B cell (primary cell): ENCODE measurements around the gene TENM3. TPM values are rescaled to one million over a fixed set of nuclear protein-coding genes. Genes with fewer than 3 reads are reported as not detected.

Experiments used
- ATAC-seq: fragments of 200-7000 bp; cut with Tn5 transposase; one replicate; pipeline ENCODE4 v1.10.0; 2021; ENCODE audit warnings: low read depth, mild to moderate bottlenecking, moderate number of reproducible peaks, moderate library complexity
- CTCF ChIA-PET: fragments of 350-600 bp; sonication (Branson Sonifier 250); formaldehyde crosslinking; loops from one replicate; lab custom pipeline; 2021; ENCODE audit warnings: antibody characterized with exemption, inconsistent platforms; lab: Charles Lee
- POLR2A ChIA-PET: fragments of 350-600 bp; sonication (Branson Sonifier 250); formaldehyde crosslinking; loops from one replicate; lab custom pipeline; 2021; ENCODE audit warnings: antibody characterized with exemption; lab: Charles Lee
- DNase-seq: peaks from one replicate; pipeline ENCODE4 v3.0.0; 2013
- H2AFZ ChIP-seq: 2 replicates; pipeline ENCODE4 v1.6.1; 2012; ENCODE audit warnings: mild to moderate bottlenecking, low read depth, low read length; ENCODE audit not compliant: insufficient read depth, poor library complexity, severe bottlenecking
- H3K27ac ChIP-seq, 2 donors: 1 replicate in 1 of 2; 2 replicates in 1 of 2; pipeline ENCODE4 v1.5.1; 2012 to 2013; ENCODE audit warnings: low read length in 2 of 2, mild to moderate bottlenecking in 2 of 2, moderate library complexity in 1 of 2
- H3K27me3 ChIP-seq, 4 experiments: fragments of 200-600 bp in 1 of 4; sonication (generic) in 1 of 4; replicated peaks in 1 of 4; 1 replicate in 2 of 4; 2 replicates in 2 of 4; pipeline versions ENCODE4 v1.6.1 to v1.7.0; 2013 to 2016; ENCODE audit warnings: low read length in 3 of 4, mild to moderate bottlenecking in 2 of 4, mixed read lengths in 1 of 4, moderate library complexity in 1 of 4; ENCODE audit not compliant: insufficient read depth in 4 of 4, control insufficient read depth in 3 of 4; ENCODE audit errors: control extremely low read depth in 1 of 4
- H3K36me3 ChIP-seq, 2 experiments: replicated peaks in 1 of 2; 1 replicate in 1 of 2; 2 replicates in 1 of 2; pipeline versions ENCODE4 v1.6.1 to v1.7.1; 2013; ENCODE audit warnings: low read length in 1 of 2; ENCODE audit not compliant: insufficient read depth in 2 of 2, control insufficient read depth in 1 of 2; ENCODE audit errors: control extremely low read depth in 1 of 2, extremely low read depth in 1 of 2
- H3K4me1 ChIP-seq, 2 donors: fragments of 200-600 bp in 1 of 2; sonication (generic) in 1 of 2; 1 replicate in 1 of 2; 2 replicates in 1 of 2; pipeline versions ENCODE4 v1.5.1 to v1.6.1; 2013 to 2017; ENCODE audit warnings: low read length in 2 of 2; ENCODE audit not compliant: control insufficient read depth in 2 of 2, insufficient read depth in 2 of 2
- H3K4me2 ChIP-seq: replicated peaks from 2 replicates; pipeline ENCODE3; 2012; ENCODE audit warnings: mild to moderate bottlenecking, low read depth, low read length; ENCODE audit not compliant: poor library complexity, severe bottlenecking
- H3K4me3 ChIP-seq, 5 experiments: fragments of 200-600 bp in 1 of 5; sonication (generic) in 1 of 5; 1 replicate in 3 of 5; 2 replicates in 2 of 5; pipeline versions ENCODE4 v1.5.1 to v1.7.0; 2011 to 2016; ENCODE audit warnings: low read length in 4 of 5, mild to moderate bottlenecking in 4 of 5, low read depth in 2 of 5, control low read depth in 1 of 5, moderate library complexity in 1 of 5; ENCODE audit not compliant: insufficient read depth in 1 of 5; ENCODE audit errors: control extremely low read depth in 1 of 5, extremely low read depth in 1 of 5
- H3K79me2 ChIP-seq: fragments of 200-600 bp; sonication (generic); one replicate; pipeline ENCODE4 v1.6.0; 2016; ENCODE audit warnings: low read length; ENCODE audit not compliant: control insufficient read depth, insufficient read depth
- H3K9ac ChIP-seq: fragments of 200-600 bp; sonication (generic); 2 replicates; pipeline ENCODE4 v1.6.1; 2017; ENCODE audit warnings: mild to moderate bottlenecking, low read length, moderate library complexity
- H3K9me3 ChIP-seq, 3 donors: one replicate each; pipeline versions ENCODE4 v1.6.1 to v1.7.1; 2013; ENCODE audit warnings: low read length in 2 of 3; ENCODE audit not compliant: control insufficient read depth in 2 of 3, insufficient read depth in 1 of 3; ENCODE audit errors: control extremely low read depth in 1 of 3
- H4K20me1 ChIP-seq: 2 replicates; pipeline ENCODE4 v1.6.0; 2012; ENCODE audit warnings: mild to moderate bottlenecking, low read length; ENCODE audit not compliant: insufficient read depth, control insufficient read depth, poor library complexity, severe bottlenecking
- H3K27ac Mint-ChIP-seq: one replicate; pipeline ENCODE4 v1.8.0; 2021; ENCODE audit warnings: mixed read lengths
- H3K27me3 Mint-ChIP-seq: one replicate; pipeline ENCODE4 v1.8.0; 2021; ENCODE audit warnings: mixed read lengths
- H3K4me1 Mint-ChIP-seq: one replicate; pipeline ENCODE4 v1.8.0; 2021; ENCODE audit warnings: mixed read lengths
- H3K4me3 Mint-ChIP-seq: one replicate; pipeline ENCODE4 v1.8.0; 2021; ENCODE audit warnings: mixed read lengths
- H3K9me3 Mint-ChIP-seq: one replicate; pipeline ENCODE4 v1.8.0; 2022; ENCODE audit warnings: mixed read lengths; ENCODE audit not compliant: insufficient read depth
- EZH2 ChIP-seq: IDR thresholded peaks from 2 replicates; pipeline ENCODE4 v1.6.1; 2012; ENCODE audit warnings: borderline replicate concordance, low read depth, mild to moderate bottlenecking, moderate library complexity, low read length; ENCODE audit not compliant: insufficient read depth, poor library complexity, severe bottlenecking
- WGBS: methylation state at CpG from one replicate; pipeline ENCODE4 v1.1.5; 2013; ENCODE audit warnings: missing lambda C conversion rate; ENCODE audit not compliant: insufficient coverage; 5-methylcytosine and 5-hydroxymethylcytosine counted together
- intact Hi-C: fragments of 100-400 bp; cut with micrococcal nuclease; formaldehyde crosslinking; loops from one replicate; pipeline ENCODE4 v1.10.0; 2022
- polyA plus RNA-seq: library from polyadenylated mRNA; depleted of rRNA; stranded (reverse); fragments of >200 nt; gene quantifications from 2 replicates; pipeline ENCODE4 v1.2.3, GENCODE V29; 2012
- total RNA-seq, 2 donors: library from RNA; stranded (reverse); fragments of 120-200 nt in 1 of 2; gene quantifications; 1 replicate in 1 of 2; 2 replicates in 1 of 2; pipeline versions ENCODE4 v1.2.3 to v1.2.4, GENCODE V29; 2013 to 2022
- TF ChIP-seq, protein P1 (sequence below): fragments of 200-600 bp; IDR thresholded peaks from one replicate; pipeline ENCODE4 v1.8.0; 2022; ENCODE audit warnings: antibody characterized with exemption, mild to moderate bottlenecking

Gene TENM3
- total and polyA plus RNA-seq, 2 donors (not counting 1 experiment from before 2014, with no cell fraction given): not detected

DNA sequence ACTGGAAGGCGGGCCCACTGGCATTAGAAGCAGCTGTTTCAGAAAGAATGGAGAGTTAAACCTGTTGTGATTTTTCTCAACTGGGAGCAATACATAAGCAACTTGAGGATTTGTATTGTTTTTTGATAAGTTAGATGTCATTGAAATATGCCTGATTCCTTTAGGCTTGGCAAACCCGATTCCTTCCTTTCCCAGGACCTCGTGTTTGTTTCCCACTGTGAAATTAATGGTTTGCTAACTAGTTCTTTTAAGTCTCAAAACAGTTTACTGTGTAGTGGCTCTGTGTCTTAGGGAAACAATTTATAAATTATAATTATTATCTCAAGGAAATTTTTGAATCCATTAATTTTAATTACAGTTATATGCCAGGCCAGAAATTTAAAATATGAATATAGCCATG lies 456.0 kb downstream of the TENM3 start:
- Histone ChIP-seq H3K4me1 (no peaks in the 10 kb centered on the region), H3K27me3 (no peaks in the 10 kb centered on the region), H3K4me2 (no peak overlapping the region), H3K79me2 (no peaks in the 10 kb centered on the region), H2AFZ (no peak overlapping the region), H3K27ac (no peak overlapping the region), H3K4me3 (no peak overlapping the region), H3K9me3 (peaks cover 0 to under 1% (median 0%) of the 10 kb centered on the region in 3 donors), H4K20me1 (no peaks in the 10 kb centered on the region), H3K9ac (no peak overlapping the region), H3K36me3 (no peaks in the 10 kb centered on the region)
- Mint-ChIP-seq H3K27ac (no peak overlapping the region), H3K27me3 (no peaks in the 10 kb centered on the region), H3K4me1 (no peaks in the 10 kb centered on the region), H3K9me3 (no peaks in the 10 kb centered on the region), H3K4me3 (no peak overlapping the region)
- intact Hi-C loops: no loop called here
- ATAC-seq: no peak
- no CpG with 5 or more reads among the region's 3 CpGs for WGBS
- DNase-seq: no peak
- TF ChIP-seq EZH2: no peak
- TF ChIP-seq, protein P1, sequence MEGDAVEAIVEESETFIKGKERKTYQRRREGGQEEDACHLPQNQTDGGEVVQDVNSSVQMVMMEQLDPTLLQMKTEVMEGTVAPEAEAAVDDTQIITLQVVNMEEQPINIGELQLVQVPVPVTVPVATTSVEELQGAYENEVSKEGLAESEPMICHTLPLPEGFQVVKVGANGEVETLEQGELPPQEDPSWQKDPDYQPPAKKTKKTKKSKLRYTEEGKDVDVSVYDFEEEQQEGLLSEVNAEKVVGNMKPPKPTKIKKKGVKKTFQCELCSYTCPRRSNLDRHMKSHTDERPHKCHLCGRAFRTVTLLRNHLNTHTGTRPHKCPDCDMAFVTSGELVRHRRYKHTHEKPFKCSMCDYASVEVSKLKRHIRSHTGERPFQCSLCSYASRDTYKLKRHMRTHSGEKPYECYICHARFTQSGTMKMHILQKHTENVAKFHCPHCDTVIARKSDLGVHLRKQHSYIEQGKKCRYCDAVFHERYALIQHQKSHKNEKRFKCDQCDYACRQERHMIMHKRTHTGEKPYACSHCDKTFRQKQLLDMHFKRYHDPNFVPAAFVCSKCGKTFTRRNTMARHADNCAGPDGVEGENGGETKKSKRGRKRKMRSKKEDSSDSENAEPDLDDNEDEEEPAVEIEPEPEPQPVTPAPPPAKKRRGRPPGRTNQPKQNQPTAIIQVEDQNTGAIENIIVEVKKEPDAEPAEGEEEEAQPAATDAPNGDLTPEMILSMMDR: no peak
- POLR2A ChIA-PET: no interaction called here
- CTCF ChIA-PET: no interaction called here

DNA sequence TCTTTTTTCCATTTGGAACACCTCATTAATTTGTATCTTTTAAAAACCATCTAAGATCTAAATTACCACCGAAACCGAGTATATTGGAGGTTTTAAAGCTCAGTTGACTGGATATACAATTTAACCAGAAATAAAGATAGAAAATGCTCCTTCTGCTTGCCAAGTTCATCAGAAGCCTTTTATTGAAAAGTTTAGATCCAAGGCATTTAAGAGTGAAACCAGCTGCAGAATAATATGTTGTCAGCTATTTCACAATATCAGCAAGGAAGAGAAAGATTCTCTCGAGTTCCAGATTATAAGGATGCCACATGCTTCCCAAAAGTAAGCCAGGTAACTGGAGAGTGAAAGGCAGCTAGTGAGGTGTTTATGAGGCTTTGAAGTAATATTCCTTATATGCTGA lies 456.6 kb downstream of the TENM3 start:
- Histone ChIP-seq H4K20me1 (no peaks in the 10 kb centered on the region), H3K27ac (no peak overlapping the region), H3K79me2 (no peaks in the 10 kb centered on the region), H3K9me3 (no peaks in the 10 kb centered on the region), H3K27me3 (no peaks in the 10 kb centered on the region), H3K9ac (no peak overlapping the region), H3K4me3 (no peak overlapping the region), H3K4me2 (no peak overlapping the region), H3K36me3 (no peaks in the 10 kb centered on the region), H3K4me1 (no peaks in the 10 kb centered on the region), H2AFZ (no peak overlapping the region)
- no peaks in the 10 kb centered on the region for H3K9me3 Mint-ChIP-seq
- TF ChIP-seq, protein P1: no peak
- no peak for TF ChIP-seq EZH2
- POLR2A ChIA-PET: no interaction called here
- no peak for DNase-seq
- H3K27ac Mint-ChIP-seq: no peak overlapping the region
- CTCF ChIA-PET: no interaction called here
- H3K4me1 Mint-ChIP-seq: no peaks in the 10 kb centered on the region
- ATAC-seq: no peak
- WGBS: no CpG with 5 or more reads among the region's 3 CpGs
- no peak overlapping the region for H3K4me3 Mint-ChIP-seq
- intact Hi-C loops: no loop called here
- no peaks in the 10 kb centered on the region for H3K27me3 Mint-ChIP-seq
